Activated T-helper 1 cell treated with Interleukin-2 at 50 U/mL for 16 hours (primary cell): ENCODE measurements around the gene KIAA1328.

ENCODE experiments used
- DNase-seq: peaks from one replicate; pipeline ENCODE4 v3.0.0-alpha.2; 2020; ENCODE audit warnings: low read depth

KIAA1328 gene

DNA sequence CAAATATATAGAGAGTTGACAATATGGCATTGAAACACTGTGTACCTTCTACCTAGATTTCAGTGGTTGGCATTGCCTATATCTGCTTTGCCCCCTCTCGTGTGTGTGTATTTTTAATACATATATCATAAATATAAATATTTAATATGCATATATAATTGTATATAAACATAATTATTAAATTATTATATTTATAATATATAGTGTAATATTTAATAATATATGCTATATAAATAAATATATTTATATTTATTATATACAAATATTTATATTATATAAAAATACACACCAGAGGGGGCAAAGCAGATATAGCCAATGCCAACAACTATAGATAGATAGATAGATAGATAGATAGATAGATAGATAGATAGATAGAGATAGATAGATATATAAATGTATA is 124.1 kb downstream of the KIAA1328 start:
- no peak for DNase-seq

DNA sequence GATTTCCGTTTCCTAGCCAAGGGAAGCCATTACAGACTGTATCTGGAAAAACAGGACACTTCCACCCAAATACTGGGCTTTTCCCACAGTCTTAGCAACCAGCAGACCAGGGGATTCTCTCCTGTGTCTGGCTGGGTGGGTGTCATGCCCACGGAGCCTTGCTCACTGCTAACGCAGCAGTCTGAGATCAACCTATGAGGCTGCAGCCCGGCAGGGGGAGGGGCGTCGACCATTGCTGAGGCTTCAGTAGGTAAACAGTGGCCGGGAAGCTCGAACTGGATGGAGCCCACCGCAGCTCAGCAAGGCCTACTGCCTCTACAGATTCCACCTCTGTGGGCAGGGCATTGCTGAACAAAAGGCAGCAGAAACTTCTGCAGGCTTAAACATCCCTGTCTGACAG is 131.1 kb downstream of the KIAA1328 start:
- DNase-seq = no peak

DNA sequence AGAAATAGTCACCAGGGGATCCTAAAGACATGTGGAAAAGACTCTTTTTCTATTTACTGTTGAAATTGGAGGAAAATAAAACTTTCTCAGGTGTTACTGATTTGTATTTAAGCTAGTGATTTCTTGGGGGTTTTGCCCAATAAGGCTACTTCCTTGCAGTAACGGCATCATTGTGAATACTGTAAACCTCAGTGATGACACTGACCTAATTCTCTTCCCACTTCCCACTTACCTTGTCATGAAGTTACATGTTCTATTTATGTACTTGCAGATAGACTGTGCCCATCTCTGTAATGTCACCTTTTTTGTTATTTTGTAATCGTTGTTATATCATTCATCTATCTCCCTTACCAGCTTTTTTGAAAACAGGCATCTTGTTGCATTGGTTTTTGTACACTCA is 134.5 kb downstream of the KIAA1328 start:
- no peak for DNase-seq

DNA sequence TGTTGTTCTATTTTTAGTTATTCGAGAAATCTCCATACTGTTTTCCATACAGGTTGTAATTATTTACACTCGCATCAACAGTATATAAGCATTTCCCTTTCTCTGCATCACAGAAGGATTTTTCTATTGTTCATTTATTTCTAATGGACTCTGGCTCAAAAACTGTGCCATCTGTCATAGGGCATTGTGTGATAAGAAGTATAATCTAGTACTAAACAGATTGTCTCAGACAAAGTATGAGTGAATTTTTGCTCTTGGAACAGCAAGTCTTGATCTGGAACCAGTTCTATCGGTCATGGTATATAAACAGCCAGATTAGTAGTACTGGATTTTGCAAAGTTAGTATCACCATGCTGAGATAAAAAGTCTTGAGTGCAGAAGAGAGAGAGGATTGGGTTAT is 145.8 kb downstream of the KIAA1328 start:
- DNase-seq = no peak

DNA sequence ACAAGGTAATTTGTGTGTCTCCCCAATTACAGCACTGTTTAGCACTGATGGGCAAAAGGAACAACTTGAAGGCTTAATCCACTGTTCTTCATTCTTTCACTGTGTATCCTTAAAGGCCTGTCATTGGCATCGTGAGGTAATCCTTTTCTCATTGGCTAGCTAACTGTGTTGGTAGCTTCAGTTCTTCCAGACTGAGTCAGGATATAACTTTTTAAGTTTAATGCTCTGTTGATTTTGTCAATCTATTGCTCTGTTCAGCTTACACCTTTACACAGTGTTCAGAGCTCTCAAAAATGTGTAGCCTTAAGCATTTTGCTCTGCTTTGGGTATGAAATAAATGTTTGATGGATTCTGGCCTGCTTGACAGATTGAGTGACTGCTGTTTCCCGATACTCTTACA is 148.2 kb downstream of the KIAA1328 start:
- no peak for DNase-seq

DNA sequence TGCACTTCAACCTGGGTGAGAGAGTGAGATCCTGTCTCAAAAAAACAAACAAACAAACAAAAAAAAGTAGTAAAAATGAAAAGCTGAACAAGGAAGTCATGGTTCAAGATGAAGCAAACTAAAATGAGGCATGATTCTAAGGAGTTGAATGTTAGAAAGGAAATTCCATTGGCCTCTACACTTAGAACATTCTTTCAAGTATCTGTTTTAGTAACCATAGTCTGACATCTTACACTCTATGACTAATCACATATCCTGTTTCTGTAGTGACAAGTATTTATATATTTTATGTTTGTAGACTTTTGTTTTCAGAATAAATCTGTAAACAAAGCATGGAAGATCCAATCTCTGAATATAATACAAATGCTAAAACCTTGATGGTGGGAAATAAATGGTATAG is 164.1 kb downstream of the KIAA1328 start:
- no peak for DNase-seq

DNA sequence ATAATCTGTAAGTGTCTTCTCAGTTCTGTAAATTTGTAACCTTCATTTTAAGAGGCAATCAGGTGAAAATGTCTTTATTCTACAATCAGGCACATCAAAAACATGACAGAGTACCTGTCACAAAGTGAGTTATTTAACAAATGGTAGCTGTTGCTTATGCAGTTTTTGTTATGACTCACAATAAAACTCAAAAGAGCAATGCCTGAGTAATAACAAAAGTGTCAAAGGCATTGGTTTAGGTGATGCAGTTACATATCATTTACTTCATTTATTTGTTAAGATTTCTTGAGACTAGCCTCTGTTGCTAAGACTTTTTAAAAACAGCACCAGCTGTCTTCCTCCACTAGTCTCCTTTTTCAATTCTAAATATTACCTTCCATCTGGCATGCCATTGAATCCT is 177.8 kb downstream of the KIAA1328 start:
- DNase-seq = no peak

DNA sequence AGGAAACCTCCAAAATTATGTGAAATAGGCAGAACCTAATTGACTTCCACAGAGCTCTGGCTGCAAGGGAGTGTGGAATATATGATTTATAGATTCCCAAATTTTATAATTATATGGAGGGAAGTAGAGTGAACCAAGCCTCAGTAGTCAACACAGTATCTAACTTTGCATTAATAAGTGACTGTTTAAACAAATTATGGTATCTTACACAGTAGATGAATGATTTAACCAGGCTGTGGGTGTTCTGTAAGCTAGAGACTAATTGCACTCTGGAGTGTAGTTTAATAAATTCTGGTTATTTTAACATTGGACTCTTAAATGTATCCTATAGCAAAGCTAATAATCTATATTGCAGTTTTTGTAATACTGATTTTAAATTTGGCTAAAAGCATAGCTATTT is 183.5 kb downstream of the KIAA1328 start:
- no peak for DNase-seq

DNA sequence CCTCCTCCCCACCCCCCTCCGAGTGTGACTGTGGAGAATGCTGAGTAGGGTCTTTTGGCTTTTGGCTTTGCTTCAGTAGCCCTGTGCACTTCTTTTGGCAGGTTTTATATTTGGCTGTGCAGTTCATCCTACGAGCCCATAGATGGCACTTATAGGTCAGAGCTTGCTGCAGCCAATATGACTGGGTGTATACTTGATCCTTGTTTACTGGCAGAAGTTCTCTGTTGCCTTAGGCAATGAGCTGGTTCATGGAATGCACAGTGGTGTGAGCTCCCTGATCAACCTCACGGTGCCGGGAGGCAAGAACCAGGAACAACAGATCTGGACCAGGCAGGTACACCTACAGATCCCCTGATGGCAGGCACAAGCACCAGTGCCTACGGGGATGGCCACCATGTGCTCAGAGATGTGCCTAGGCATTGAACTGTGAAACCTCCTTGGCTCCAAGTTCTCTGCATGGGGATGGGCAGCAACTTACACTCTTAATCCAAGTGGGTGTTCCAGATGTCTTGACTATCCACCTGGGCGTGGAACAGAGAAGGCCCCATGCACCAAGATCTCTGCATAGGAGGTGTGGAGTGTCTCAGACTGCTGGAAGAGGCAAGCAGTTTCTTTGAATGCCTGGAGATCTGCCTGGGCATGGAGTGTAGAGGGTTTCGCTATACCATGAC is 190.4 kb downstream of the KIAA1328 start:
- DNase-seq = no peak

DNA sequence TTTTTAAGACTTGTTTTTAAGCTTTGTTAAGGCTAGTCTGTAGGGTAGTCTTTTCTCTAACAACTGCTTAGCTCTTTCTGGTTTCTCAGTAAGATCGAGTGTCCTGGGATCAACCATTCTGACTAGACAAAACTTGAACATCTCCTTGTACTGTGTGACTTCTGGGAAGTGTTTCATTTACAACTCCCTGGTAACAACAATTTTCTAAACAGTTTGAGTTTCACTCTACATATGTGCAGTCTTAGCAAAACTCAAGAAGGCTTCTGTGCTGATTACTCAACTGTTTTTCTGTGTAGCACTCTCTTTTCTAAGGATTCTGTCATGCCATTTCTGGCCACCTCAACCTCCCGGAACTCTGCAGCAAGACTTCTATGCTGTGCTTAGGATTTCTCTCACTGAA is 204.5 kb downstream of the KIAA1328 start:
- DNase-seq = no peak

DNA sequence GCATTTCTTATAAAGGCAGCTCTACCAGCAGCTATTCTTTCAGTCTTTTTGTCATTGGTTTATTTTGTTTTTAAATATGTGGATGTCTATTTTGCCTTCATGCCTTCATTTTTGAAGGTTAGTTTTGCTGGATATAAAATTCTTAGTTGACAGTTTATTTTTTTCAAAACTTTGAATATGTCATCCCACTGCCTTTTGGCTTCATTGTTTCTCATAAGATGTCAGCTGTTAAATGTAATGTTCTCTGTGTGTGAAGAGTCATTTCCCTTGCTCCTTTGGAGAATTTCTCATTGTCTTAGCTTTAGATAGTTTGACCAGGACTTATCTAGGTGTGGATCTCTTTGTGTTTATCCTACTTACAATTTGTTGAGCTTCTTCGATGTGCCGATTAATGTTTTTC is 213.5 kb downstream of the KIAA1328 start:
- DNase-seq = no peak

DNA sequence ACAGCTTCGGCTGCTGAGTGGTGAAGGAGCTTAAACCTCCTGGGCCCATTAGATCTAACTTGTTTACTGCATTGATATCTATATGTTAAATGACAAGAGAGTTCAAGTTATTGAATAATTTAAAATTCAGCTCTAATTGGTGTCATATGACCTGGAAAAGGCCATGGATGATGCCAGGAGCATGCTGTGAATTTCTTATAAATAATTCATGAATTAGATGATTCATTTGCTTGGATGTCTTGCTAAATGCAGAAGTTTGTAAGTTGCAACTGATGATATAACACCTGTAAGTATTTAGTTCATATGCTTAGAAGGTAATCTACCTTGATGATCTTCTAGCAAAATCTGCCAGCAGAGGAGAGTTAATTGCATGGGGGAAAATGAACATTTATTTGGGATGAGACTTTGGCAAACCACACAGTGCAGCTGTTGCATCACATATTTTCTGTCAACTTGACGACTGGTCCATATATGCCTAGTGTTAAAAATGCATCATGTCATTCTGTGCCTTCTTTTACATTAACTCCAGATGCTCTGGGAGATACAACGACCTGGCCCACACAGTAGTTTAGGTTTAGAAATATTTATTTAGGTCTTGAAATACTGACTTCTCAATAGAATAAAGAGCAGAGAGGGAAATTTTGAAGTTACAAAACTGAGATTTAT is 226.3 kb downstream of the KIAA1328 start:
- no peak for DNase-seq

DNA sequence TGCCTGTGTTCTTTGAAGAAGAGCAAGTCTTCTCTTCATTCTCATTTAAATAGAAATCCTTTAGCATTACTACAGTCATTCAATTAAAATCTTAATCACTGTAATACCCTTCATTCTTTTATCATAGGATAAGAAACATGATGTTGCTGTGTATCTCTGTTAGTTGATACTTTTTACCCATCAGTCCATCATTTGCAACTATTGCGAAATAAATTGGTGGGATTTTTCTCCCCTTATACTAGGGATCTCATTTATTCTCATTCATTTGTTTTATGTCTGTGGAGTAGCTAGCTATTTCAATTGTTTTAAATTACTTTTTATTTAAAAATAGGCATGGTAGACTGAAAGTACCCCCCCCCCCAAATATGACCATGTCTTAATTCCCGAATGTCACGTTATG is 235.3 kb downstream of the KIAA1328 start:
- no peak for DNase-seq

DNA sequence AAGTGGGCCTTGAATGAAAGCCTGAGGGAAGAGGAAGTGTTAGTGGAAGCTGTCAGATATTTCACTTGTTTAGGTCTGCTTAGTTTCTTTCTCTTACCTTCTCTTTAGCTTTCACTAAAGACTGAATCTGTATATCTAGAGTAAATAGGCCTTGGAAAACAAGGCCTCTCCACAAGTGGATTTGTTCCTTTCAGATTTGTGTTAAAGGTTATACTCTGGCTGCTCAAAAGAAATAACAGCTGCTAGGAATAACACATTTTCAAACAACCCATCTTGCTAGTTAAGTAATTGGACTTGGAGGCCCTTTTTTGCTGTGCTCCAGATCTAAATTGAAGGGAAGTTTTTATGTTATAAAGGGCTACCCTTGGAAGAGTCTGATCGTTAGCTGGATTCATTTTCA is 236.3 kb downstream of the KIAA1328 start:
- DNase-seq = no peak

DNA sequence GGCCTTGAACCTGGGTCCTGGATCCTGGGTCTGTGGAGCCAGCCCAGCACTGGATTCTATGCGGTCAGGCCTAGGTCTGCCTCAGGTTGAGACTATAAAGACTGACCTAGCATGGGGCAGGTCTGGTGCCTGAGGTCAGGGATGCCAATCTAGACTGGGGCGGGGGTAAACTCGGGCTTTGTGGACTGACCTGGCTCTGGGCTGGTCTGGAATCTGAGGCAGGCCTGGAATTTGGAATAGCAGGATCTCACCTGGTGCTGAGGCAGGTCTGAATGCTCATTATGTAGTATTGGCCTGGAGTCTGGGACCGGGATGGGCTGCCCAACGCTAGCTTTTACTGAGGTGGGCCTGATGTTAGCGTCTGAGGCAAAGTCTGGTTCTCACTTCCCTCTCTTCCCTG is 256.0 kb downstream of the KIAA1328 start:
- DNase-seq = no peak

DNA sequence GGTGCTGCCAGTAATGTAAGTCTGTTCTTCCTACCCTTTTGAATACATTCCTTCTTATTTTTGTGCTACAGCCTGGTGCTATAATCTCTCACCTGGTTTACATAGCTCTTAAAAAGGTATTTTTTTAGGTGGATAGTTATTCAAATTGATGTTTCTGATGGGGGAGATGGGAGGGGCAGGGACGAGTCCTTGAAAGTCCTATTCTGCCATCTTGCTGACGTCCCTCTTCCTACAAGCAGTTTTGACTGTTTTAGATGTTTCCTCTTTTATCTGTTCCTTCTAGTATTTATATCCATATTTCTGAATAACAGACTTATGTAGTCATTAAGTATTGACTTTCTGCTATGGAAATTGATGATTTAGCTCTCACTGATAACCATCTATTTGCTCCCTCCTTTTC is 256.4 kb downstream of the KIAA1328 start:
- no peak for DNase-seq

DNA sequence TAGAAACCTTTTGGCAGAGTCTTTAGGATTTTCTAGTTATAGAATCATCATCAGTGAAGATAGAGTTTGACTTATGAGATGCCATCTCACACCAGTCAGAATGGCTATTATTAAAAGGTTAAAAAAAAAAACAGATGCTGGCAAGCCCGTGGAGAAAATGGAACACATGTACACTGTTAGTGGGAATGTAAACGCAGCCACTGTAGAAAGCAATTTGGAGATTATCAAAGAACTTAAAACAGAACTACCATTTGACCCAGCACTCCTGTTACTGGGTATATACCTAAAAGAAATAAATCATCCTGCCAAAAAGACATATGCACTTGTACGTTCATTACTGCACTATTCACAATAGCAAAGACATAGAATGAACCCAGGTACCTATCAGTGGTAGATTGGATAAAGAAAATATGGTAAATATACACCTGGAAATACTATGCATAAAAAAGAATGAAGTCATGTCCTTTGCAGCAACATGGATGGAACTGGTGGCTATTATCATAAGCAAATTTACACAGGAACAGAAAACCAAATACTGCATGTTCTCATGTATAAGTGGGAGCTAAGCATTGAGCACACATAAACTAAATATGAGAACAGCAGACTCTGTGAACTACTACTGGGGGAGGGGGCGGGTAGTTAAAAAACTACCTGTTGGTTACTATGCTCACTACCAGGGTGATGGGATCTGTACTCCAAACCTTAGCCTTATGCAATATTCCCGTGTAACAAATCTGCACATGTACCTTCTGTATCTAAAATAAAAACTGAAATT is 279.0 kb downstream of the KIAA1328 start:
- no peak for DNase-seq

DNA sequence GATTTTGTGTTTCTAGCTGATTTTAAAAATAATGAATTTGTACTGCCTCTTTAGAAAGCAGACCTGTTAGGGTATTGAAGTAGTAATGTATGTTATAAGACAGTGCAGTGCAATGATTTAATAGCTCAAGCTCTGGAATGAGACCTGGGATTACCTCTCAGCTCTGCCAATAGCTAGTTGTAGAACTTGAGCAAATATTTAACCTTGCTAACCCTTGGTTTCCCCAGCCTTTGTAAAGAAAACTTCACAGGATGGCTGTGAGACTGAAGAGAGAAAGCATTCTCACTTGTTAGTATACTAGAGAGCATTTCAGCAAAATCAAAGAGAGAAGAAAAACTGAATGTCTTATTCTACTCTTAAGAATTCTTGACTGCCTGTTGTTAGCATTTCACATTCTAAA is 293.9 kb downstream of the KIAA1328 start:
- DNase-seq = no peak

DNA sequence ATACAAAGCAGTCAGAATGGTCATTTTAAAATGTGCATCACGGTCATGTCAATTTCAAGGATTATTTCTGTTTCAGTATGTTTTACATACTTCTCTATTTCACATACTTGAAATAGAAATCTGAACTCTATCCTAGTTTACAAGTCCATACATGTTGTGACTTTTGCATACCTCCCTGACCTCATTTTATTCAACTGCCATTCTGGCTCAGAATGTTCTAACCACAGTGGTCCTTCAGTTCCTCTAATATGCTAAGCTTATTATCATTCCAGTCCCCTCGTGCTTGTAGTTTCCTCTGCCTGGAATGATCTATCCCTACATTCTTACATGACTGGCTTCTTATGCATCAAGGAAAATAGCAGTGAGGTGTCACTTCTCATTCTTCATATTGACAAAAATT is 295.6 kb downstream of the KIAA1328 start:
- no peak for DNase-seq

DNA sequence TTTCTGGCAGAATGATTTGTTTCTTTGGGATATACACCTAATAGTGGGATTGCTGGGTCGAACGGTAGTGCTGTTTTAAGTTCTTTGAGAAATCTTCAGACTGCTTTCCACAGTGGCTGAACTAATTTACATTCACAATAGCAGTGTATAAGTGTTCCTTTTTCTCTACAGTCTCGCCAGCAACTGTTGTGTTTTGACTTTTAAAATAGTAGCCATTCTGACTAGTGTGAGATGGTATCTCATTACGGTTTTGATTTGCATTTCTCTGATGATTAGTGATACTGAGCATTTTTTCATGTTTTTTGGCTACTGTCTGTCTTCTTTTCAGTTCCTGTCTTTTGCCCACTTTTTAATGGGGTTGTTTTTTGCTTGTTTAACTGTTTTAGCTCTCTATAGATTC is 306.2 kb downstream of the KIAA1328 start:
- DNase-seq = no peak

DNA sequence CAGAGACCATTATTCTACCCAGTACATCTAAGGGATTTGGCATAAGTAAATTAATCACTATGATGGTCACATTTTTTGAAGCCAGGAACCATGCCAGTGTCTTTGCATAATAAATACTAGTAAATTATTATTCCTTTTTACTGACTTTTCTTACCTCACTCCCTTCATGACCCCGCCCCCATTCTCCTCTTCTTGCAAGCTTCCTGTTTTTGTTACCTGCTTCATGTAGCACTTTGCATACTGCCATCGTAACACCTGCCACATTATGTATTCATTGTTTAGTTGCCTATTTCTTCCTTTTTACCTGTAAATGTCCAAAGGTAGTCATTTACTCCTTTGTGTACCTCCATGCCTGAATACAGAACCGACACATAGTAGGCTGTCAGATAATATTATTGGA is 309.5 kb downstream of the KIAA1328 start:
- DNase-seq = no peak

DNA sequence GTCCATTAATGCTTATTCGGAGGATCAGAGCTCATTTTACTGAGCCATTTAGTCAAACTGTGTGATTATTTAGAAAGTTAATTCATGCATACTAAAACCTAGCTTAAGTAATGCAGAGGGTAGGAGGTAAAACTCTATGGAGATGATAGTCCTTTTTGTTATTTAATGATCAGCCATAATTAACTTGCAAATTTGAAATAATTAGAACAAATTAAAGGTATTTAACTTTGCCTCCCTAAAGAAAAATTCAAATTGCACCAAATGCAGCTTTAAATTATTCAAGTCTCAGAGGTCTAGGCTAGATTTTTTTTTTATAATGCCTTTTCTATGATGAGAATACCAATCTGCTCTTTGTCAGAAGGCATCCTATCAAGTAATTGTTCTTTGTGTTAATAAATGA is 310.9 kb downstream of the KIAA1328 start:
- DNase-seq = no peak

DNA sequence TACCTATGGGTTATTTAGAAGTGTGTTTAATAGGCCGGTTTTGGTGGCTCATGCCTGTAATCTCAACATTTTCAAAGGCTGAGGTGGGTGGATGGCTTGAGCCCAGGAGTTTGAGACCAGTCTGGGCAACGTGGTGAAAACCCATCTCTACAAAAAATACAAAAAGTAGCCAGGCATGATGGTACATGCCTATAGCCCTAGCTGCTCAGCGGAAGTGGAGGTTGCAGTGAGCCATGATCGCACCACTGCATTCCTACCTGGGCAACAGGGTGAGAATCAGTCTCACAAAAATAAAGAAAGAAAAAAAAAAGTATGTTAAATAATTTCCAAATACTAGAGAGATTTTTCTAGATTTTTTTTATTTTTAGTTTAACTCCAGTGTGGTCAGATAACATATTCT is 316.0 kb downstream of the KIAA1328 start:
- no peak for DNase-seq
